CD1c-positive myeloid dendritic cell (primary cell): ENCODE results near the gene NTNG1.

Experiments used
- DNase-seq: peaks from one replicate; pipeline ENCODE4 v3.0.0-alpha.2; 2016; ENCODE audit errors: extremely low spot score

Gene NTNG1

DNA sequence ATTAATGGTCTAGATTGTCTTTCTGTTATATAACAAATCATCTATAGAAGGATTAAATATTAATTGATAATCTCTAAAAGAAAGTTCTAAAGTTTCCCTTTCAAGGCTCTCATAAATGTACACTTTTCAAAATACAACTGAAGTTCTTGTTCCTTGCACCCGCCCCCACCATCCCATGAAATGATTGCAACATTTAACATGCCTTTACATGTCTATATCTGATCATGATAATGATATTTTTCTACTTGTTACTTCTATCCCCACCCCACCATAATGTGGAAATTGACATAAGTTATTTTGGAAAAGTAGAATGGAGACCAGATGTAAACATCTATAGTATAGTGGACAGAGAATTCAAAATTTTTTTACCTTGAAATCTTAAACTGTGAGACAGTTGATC, 186.6 kb downstream of the NTNG1 start:
- no peak for DNase-seq

- DNase-seq, result no peak
These were observed 187.2 kb downstream of the NTNG1 start for GRCh38 chr1:107328087-107328486.

DNA sequence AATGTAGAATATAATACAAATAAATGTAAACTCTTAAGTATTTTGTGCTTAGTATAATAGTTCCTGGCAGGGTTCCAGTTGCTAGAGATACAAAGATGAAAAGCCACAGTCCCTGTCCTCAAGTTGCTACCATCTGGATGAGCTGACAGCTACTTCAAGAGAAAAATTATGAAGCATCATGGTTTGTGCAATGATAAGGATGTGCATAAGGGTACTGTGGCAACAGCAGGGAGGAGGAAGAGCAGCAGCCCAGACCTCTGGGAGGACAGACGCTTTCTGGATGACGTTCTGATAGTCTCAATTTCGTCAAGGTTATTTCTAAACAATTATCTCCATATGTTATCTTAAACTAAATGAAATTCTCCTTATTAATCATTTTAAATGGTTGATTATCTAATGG, 198.9 kb downstream of the NTNG1 start:
- DNase-seq, result no peak

DNA sequence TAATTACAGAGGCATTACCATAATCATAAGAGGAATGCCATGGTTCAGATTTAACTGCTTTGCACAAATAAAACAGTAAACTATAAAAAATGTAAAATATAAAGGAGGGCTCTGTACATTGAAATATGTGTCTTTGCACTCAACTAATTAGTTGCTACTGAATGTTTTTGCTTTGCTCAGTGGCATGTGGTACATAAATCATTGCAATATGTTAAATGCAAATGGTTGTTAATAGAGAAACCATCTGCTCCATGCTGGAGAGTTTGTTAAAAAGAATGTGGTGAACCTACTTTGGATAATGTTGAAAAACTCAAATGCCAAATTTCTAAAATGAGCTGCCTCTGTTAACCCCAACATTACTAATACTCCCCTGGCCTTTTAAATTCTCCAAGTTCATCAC, 201.5 kb downstream of the NTNG1 start:
- no peak for DNase-seq

GRCh38 chr1:107342768-107343167, 201.9 kb downstream of the NTNG1 start:
- no peak for DNase-seq

- no peak for DNase-seq
These were observed 202.8 kb downstream of the NTNG1 start for GRCh38 chr1:107343601-107344000.

DNA sequence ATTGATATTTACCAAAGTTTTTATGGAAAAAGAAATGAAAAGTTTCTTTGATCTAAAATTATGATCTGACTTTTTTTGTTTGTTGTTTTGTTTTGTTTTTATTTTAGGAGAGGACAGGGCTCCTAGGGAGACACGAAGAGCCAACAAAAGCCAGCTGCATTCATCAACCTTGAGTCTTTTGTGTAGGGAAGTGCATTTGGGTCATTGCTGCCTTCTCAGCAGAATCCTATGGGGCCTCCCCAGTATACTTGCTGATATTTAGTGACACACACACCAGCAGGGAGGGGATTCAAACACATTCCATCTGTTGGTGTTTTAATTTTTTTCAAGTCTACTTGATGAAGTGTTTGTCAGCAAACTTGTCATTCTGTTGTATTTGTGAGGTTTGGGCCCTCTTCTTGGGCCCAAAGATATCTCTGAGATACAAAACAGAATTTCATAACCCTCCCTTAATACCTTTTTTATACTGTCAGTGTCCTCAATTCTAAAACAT, 203.5 kb downstream of the NTNG1 start:
- DNase-seq, result no peak

DNA sequence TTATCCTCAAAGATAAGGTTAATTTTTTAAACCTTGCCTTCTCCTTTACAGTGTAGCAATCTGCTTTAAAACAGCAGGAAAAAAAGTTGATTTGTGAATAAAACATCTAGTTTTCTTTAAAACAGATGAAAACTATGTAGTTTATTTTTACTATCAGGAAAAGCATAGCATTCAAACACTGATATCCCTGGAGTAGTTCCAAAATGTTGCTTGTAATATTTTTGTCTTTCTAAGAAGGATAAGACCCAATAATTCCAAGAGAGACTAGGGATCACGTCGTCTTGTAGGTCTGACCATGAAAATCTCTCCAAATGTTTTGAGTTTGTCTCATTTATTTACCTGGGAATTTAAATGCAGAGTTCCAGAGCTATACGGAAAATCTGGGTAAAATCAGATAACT, 204.0 kb downstream of the NTNG1 start:
- no peak for DNase-seq

DNA sequence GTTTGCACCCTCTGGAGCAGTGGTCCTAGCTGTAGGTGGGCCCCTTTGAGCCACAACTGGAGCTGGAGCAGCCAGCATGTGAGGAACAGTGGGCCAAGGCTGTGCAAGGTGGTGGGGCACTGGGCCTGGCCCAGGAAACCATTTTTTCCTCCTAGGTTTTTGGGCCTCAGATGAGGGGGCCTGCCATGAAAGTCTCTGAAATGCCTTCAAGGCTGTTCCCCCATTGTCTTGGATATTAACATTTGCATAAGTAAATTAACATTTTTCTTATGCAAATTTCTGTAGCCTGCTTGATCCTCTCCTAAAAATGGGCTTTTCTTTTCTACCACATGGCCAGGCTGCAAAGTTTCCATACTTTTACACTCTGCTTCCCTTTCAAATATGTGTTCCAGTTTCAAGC, 212.0 kb downstream of the NTNG1 start:
- no peak for DNase-seq

GRCh38 chr1:107357376-107357775, 216.5 kb downstream of the NTNG1 start:
- DNase-seq, result no peak

DNA sequence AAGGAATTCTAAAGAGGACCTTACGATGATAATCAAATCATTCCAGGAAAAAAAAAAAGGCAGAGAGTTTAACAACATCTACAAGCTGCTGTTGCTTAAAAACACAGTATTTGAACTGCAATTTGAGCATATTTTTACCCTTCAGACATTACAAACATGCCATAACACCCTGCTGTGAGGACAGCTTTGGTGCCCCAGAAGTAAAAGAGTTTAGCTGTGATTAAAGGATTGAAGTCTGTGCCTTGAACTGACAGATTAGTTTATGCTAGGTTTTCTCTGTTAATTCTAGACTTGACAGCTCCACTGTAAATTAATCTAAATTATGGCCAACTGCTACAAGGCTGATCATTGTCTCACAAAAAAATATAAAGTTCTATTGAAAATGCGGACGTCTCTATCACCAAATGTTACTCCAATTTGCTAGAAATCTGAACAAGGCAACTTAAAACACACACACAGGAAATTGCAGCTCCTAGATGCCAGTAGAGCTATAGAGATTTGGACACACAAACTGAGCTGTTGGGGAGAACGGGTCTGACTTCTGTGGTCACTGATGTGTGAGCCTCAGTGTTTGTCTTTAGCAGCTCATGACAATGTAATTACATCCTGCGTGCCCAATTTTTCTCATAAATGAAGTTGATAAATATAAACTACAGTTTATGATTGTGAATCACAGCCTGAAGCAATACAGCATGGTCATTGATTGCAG, 217.9 kb downstream of the NTNG1 start:
- DNase-seq, result no peak

DNA sequence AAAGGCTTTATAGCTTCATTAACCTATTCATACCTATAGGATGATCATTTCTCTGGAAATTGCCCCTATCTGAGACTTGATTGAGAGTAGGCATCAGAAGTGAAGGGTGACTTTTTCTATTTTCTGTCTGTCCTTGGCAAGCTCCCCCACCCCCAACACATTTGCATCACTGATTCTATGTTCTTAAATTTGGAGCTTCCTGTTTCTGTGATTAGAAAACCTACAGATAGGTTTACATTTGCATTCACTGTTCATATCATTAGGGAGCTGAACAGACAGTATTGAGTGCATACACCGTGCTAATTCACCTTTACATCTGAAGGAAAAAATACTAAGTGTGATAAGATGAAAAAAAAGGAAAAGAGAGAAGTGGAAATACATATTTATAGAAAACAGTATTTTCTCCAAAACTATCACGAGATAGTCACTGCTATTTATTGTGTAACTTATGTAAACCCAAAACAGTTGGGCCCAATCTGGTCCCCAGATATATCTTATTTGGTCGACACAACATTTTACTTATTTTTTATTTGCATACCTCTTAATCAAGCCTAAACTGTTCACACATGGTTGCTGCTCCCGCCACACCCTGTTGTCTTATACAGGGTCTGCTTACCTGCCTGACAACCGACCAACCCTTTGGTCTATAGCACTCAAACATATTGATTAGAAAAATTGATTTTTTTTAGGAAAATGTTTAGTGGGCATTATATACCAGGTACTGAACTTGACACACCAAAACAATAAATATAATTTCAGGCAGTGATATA, 218.8 kb downstream of the NTNG1 start:
- no peak for DNase-seq

DNA sequence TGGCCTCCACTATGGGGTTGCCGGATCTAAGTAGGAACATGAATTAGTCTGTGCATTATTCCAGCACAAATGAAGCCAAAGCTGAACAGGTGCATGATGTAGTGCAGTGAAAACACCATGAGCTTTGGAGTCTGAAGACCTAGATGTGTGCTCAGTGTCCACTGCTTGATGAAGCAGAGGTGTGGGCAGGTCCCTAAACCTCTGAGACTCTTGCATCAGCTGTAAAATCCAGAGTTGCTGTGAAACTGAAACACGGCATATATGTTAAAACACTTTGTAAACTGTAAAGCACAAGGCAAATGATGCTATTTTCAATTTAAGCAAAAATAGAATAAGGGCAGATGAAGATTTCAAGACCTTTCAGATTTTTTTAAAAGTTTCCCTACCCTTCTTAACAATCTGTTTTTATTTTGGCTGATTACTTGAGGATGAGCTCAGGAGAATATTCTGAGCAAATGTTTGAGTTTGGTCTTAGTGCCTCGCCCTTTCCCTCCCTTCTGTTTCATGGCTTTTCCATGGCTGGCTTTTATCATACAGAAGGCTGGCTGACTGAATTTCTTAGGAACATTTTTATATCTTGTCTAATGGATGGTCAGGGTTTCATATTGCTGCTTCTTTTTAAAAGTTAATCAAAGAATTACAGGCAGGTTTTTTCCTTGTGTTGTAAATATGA, 221.8 kb downstream of the NTNG1 start:
- DNase-seq, result no peak

DNA sequence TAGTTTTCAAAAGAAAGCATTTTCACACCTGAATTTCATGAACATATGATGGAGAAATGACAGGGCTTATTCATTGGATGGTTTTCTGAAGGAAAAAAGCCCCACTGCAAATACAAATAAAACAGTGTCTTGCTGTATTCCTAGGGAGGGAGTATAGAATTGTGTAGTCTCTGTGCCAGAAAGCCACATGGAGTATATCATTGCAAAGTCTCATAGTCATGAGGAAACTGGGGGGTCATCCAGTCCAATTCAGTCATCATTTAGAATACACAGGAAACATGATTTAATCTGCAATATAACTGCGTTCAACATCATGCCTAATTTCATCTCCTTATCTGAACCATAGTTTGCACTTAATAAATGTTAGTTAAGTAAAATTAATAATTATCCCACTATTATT, 222.3 kb downstream of the NTNG1 start:
- no peak for DNase-seq

GRCh38 chr1:107365527-107366240, 224.8 kb downstream of the NTNG1 start:
- no peak for DNase-seq

GRCh38 chr1:107378426-107378825, 237.6 kb downstream of the NTNG1 start:
- no peak for DNase-seq

- DNase-seq, result no peak
These were observed 238.0 kb downstream of the NTNG1 start for GRCh38 chr1:107378866-107379265.

- no peak for DNase-seq
These were observed 239.0 kb downstream of the NTNG1 start for GRCh38 chr1:107379826-107380225.

DNA sequence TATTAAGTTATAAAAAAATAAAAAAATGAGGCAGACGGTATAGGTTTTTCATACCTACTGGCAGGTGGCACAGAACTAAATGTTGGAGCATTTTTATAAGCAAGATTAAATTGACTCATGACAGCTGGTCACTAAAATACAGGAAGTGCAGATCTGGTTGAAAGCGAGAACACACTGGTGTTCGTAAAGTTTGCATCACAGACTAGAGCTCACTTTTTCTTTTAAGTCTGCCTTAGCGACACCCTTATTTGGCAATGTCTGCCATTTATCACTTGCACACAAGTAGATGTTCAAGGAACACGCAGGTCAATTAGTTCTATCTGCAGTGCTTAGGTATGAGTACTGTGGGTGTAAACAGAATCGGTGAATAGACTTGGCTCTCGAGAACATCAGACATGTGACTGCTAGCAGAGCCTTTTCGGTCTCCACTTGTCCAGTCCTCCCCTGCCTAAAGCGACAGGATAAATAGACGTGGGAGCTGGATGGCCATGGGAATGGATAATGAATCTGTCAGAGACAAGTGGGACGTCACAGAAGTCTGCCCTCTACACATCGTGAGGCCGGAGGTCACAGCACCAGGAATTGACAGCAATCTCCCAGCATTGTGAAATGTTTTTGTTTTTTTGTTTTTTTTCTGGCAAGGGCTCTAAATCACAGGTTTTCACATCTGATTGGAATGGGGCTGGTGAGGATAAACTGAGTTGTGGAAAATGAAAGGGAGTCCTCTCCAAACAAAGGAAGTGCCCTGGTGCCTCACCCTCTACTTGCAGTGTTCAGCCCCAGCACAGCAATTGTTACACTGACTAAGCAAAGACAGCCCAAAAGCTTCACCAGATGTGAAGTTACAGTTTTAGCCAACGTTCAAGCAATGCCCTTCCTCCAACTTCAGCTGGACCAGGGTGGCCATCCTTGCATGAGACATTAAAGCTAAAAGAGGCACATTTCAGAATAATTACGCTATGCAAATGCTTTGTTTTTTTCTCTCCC, 248.9 kb downstream of the NTNG1 start:
- no peak for DNase-seq

DNA sequence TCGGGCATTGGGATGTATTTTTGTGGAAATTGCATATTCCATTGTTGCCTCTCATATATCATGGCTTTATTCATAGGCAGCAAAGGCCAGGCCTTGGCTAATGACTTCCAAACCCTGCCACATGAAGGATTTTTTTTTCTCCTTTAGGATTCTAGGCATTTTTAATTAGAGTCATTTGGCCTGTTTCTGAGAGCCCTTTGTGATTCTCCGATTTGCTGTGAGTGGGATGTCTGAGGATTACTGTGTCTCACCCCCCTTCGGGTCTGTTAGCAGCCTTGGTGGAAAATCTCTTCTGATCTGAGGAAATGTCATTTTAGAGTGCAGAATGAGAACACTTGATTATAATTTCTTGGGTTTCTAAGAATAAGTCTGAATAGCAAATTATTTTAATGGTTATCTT, 253.5 kb downstream of the NTNG1 start:
- no peak for DNase-seq

DNA sequence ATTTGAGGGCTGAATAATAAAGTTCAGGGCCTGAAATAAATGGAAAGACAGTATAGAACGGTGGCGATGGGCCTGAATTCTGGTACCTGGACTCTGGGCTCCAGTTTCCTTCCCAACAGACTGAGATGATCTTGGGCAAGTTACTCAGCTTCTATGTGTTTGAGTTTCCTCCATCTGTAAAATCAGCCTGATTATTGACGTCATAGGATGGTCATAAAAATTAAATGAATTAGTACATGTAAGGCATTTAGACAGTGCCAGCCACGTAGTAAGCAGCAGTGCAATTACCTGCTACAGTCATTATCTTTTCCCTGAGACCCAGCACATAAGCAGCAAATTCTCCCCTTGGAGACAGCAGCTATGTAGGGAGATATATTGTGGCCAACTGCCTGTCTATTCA, 260.9 kb downstream of the NTNG1 start:
- no peak for DNase-seq
